NCI-H446 treated with DMSO at 0.1 percent for 48 hours (cell line): ENCODE data around the gene KCNK18.

ENCODE experiments used
- DNase-seq: peaks from one replicate; lab custom pipeline; 2025; lab: John Stamatoyannopoulos, UW

The KCNK18 gene

DNA sequence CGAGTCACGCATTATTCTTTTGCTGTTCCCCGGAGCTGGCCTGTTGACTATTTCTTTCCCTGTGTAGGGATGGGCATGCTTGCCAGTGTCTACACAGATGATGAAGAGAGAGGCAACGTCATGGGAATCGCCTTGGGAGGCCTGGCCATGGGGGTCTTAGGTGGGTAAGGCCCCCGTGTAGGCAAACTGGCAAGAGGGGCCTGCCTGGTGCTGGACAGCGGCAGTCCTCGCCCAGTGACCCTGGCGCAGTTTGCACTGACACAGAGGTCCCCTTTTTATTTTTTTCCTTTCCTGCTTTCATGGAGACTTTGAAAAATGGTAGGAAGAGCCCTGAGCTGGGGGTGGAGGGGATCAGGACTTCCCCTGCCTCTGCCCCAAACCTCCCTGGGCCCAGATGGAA, 57.0 kb downstream of the KCNK18 start:
- no peak for DNase-seq

- DNase-seq, result no peak
These were observed 57.8 kb downstream of the KCNK18 start for GRCh38 chr10:117254774-117255735.

DNA sequence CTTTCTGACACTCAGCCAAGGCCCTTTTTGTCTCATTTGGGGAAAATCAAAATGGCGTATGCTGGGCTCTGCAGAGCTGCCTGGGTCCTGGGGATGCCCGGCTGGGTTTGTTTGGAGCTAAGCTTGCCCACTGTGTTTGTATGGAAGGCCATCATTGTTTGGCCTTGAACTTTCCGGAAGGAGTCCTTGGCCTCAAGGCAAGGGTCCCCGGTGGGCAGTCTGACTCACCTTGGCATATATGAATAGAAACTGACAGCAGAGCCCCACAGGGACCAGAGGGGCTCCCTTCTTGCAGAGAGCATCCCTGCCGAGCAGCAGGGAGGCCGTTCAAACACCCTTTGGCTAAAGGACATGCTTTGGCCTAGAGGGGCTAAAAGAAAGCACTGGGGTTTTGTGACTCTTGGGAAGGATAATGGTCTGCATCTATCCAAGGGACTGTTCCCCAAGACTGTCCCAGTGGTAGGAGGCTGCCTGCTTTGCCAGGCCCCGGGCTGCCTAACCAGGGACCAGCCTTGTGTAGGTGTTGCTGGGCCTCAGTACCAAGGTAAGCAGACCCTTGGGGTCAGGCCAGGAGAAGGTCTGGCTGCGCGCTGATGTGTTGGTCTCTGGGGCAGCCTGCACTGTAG, 58.7 kb downstream of the KCNK18 start:
- DNase-seq, result no peak

GRCh38 chr10:117256910-117257309, 59.6 kb downstream of the KCNK18 start:
- DNase-seq, result no peak

DNA sequence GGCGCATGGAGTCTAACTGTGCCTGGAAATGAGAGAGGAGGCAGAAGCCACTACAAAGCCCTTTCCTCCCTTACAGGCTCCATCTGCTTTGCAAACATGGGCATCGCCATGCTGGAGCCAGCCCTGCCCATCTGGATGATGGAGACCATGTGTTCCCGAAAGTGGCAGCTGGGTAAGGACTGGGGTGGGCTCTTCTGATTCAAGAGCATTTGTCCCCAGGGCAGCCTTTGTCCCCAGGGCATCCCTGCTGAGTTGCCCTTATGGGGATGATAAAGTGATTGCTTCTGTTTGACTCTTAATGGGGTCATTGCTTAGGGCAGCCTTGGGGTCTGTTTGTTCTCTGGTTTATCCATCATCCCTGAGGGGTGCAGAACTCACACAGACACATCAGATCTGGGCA, 60.4 kb downstream of the KCNK18 start:
- no peak for DNase-seq

GRCh38 chr10:117259279-117259678, 62.0 kb downstream of the KCNK18 start:
- DNase-seq, result no peak
